ENCODE results near the gene HHAT. TPM values are rescaled to one million over a fixed set of nuclear protein-coding genes. Genes with fewer than 3 reads are reported as not detected.

Gene HHAT
- total RNA-seq, 1 donor from 2014 or later, result 6.9 TPM

DNA sequence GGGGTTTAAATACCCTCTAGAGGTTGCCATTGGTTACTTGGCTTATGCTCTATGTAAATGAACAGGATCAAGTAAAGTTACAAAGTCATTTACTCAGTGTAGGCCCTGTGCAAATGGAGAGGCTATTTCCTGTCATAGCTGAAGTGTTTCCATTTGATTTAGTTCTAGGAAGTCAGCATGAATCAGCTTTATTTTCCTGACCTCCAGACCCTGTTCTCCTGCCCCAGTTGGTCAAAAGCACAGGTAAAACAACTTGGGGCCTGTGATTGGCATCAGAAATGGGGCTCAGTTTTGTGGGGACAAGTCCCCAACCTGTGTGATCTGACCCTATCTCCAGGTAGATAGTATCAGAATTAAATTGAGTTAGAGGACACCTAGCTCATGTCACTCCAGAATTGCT is 239.9 kb downstream of the HHAT start:
- no peak overlapping the region for H3K27ac Mint-ChIP-seq (ENCODE audit: unreplicated experiment)
- H3K4me3 Mint-ChIP-seq, result no peak overlapping the region
- H3K9me3 Mint-ChIP-seq, result no peaks in the 10 kb centered on the region
- no peaks in the 10 kb centered on the region for H3K4me1 Mint-ChIP-seq
- H3K27me3 Mint-ChIP-seq (ENCODE audit: low read depth), result no peaks in the 10 kb centered on the region
- no peaks in the 10 kb centered on the region for H3K36me3 Mint-ChIP-seq (ENCODE audit: low read depth)
- DNase-seq (ENCODE audit: low read depth, low spot score), result no peak
- TF ChIP-seq, protein P1, sequence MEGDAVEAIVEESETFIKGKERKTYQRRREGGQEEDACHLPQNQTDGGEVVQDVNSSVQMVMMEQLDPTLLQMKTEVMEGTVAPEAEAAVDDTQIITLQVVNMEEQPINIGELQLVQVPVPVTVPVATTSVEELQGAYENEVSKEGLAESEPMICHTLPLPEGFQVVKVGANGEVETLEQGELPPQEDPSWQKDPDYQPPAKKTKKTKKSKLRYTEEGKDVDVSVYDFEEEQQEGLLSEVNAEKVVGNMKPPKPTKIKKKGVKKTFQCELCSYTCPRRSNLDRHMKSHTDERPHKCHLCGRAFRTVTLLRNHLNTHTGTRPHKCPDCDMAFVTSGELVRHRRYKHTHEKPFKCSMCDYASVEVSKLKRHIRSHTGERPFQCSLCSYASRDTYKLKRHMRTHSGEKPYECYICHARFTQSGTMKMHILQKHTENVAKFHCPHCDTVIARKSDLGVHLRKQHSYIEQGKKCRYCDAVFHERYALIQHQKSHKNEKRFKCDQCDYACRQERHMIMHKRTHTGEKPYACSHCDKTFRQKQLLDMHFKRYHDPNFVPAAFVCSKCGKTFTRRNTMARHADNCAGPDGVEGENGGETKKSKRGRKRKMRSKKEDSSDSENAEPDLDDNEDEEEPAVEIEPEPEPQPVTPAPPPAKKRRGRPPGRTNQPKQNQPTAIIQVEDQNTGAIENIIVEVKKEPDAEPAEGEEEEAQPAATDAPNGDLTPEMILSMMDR (conservative IDR thresholded peaks at IDR 0.05), result no peak

DNA sequence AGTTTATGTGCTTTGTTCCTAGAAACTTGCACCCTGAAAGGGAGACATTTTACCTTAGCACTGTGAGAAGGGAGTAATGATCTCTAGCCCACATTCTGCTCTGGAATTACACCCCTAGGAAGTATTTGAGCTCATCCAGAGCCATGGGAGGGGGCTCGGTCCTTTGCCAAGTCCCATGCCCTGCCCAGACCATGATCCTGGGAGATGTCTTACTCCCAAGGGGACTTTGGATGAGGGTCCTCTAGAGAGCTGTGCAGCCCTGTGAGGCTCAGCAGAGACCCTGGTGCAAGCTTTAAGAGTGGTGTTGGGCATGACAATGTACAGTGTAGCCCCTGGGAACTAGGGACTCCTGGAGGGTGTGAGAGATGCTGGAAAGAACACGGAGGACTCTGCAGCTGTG is 241.4 kb downstream of the HHAT start:
- TF ChIP-seq, protein P1 (conservative IDR thresholded peaks at IDR 0.05), result no peak
- Mint-ChIP-seq H3K27me3 (ENCODE audit: low read depth) (no peaks in the 10 kb centered on the region), H3K36me3 (ENCODE audit: low read depth) (peaks cover 2% of the 10 kb centered on the region), H3K27ac (ENCODE audit: unreplicated experiment) (no peak overlapping the region), H3K4me3 (no peak overlapping the region), H3K9me3 (no peaks in the 10 kb centered on the region), H3K4me1 (no peaks in the 10 kb centered on the region)
- no peak for DNase-seq (ENCODE audit: low read depth, low spot score)

DNA sequence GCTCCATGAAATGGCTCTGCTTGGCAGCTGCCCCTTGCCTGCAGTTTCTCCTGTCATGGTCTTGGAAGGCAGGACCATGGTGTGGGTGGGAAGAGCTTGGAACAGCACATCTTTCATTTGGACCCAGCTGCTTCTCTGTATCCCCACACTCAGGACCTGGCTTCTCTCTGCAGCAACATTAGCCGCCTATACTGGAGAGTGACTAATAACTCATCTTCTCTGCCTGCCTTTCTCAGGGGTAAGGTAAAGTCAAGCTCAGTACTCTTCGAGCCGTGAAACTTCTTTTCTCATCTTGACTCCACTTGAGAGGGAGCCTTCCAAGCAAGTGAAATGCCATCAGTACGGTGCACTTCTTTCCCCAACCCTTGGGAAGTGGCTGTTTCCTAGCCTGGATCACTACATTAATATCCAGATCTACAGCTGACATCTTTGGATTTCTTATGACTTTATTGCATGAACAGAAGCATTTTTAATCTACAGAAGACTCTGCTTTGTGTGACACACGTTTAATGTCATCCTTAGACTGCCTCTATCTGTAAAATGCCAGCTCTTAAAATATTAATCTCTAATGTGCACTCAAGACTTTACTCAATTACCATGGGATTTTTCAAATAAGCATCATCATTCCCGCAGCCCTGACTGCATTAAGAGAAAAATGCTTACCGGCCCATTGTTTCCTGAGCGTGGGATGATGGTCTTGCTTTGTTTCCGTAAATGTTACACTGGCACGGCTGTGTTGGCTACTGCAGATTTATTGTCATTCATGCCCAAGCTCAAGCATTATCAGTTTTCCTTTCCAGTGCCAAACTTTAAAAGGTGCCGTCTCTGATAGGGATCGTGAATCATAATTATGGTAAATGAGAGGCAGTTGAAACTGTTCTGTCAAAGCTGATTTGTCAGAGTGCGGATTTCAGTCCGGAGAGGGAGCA is 242.9 kb downstream of the HHAT start:
- DNase-seq (ENCODE audit: low read depth, low spot score), result no peak
- H3K9me3 Mint-ChIP-seq, result no peaks in the 10 kb centered on the region
- no peak overlapping the region for H3K27ac Mint-ChIP-seq (ENCODE audit: unreplicated experiment)
- no peaks in the 10 kb centered on the region for H3K4me1 Mint-ChIP-seq
- H3K27me3 Mint-ChIP-seq (ENCODE audit: low read depth), result no peaks in the 10 kb centered on the region
- TF ChIP-seq, protein P1 (conservative IDR thresholded peaks at IDR 0.05), result no peak
- peaks cover 2% of the 10 kb centered on the region for H3K36me3 Mint-ChIP-seq (ENCODE audit: low read depth)
- no peak overlapping the region for H3K4me3 Mint-ChIP-seq

DNA sequence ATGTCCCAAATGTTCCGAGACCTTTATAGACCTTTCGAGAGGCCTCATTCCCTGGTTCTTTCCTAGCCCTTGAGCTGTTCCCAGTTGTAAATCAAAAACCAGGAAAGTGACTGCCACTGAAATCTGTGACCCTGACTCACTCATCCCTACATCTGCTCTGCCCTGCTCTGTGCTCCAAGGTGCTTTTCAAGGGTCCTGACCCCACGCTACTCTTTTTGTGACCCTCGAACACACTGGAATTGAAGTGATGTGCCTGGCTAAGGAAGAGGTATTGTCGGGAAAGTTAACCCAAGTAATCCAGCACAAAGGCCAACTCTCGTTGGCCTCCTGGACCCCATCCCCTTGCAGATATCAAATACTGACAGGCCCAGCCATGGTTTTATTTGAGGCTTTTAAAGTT is 244.4 kb downstream of the HHAT start:
- Mint-ChIP-seq H3K4me1 (no peaks in the 10 kb centered on the region), H3K36me3 (ENCODE audit: low read depth) (peaks cover 7% of the 10 kb centered on the region), H3K9me3 (peaks cover 5% of the 10 kb centered on the region), H3K4me3 (no peak overlapping the region), H3K27ac (ENCODE audit: unreplicated experiment) (peak overlapping the region; percentile 68), H3K27me3 (ENCODE audit: low read depth) (no peaks in the 10 kb centered on the region)
- TF ChIP-seq, protein P1 (conservative IDR thresholded peaks at IDR 0.05), result no peak
- no peak for DNase-seq (ENCODE audit: low read depth, low spot score)

DNA sequence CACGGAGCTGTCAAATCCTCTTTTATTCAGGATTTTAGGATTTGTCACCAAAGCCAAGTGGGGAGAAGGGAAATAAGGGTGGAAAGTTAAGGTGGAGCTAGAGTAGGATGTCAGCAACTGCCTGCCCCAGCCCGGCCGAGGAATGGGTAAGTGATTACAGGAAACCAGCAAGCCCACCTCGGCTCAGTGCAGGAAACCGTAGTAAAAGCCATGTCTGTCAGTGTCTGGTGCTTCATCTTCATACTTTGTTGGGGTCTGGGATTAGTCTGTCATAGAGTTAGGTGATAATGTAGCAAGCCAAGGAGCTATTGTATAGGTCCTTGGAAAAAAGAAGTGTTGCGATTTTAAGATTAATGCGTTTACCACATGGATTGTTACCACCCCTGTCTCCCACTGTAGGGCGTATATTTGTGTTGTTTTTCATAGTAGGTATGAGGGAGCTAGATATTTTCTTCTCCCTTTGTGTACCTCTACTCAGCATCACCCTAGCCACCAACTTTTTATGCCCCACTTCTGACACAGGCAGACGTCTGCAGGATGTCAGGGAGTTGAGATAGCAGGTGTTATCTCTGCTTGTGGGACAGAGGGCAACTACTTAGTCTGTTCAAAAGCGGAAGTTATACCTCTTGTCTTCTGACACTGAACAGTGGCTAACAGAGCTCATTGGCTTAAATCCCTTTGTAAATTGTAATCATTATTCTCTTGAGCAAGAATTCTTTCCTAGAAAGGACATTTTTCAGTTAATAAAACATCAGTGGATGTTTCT is 253.7 kb downstream of the HHAT start:
- TF ChIP-seq, protein P1 (conservative IDR thresholded peaks at IDR 0.05), result no peak
- H3K4me3 Mint-ChIP-seq, result no peak overlapping the region
- DNase-seq (ENCODE audit: low read depth, low spot score), result no peak
- no peak overlapping the region for H3K27ac Mint-ChIP-seq (ENCODE audit: unreplicated experiment)
- peaks cover under 1% of the 10 kb centered on the region for H3K9me3 Mint-ChIP-seq
- no peaks in the 10 kb centered on the region for H3K36me3 Mint-ChIP-seq (ENCODE audit: low read depth)
- H3K27me3 Mint-ChIP-seq (ENCODE audit: low read depth), result no peaks in the 10 kb centered on the region
- no peaks in the 10 kb centered on the region for H3K4me1 Mint-ChIP-seq

All from neural crest cell (in vitro differentiated cells).